NCI-H748 (cell line): ENCODE results near the gene RPRML.
"Not testable (repeated sequence)": the region's sequence is repeated elsewhere in the genome, so short reads cannot be mapped to it uniquely, and the experiment has no call there.

Experiments
- DNase-seq: peaks from one replicate; lab custom pipeline; 2025; ENCODE audit not compliant: unreplicated experiment; lab: John Stamatoyannopoulos, UW

The RPRML gene

DNA sequence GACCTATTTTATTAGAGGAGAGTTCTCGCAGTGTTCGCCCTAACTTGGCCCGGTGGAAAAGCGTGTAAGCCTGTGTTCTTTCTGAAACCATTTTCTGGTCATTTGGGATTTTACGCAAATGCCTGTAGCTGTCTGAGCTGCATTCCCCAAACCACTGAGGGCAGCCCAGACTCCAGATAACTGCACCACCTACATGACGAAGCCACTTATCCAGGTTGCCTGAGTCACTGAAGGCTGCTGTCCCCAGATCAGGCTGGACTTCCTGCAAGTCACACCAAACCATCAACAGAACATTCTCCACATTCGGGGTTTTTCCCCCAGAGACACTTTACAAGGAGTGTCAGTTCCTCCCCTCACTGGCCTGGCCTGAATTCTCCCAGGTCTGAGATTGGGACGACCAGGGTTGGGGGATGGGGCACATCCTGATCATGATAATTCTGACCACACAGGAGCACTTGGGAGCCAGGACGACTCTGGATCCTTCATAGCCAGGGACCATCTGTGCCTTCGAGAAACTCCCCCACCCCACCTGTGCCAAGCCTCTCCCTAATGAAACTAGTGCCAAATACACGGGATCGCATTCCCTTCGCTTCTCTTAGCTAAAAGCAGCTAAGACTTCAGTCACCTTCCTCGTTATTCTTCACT lies 2.3 kb downstream of the RPRML start:
- DNase-seq, result no peak

DNA sequence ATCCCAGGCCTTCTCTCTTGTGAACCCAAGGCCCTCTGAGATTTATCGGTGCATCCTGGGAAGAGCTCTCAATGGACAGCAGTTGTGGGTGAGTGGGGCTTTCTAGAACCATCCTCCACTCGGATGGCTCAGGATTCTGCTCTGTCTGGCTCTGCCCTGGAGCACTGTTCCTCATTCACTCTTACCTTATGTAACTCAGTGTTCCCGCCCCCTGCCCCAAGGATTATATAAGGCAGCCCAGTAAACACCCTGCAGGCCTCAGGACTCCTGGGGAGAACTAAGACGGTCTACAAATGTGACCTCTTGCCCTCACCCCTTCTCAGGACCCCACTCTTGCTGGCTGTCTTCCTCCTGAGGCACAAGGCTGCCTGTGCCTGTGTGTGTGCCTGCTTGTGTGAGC lies 3.8 kb downstream of the RPRML start:
- DNase-seq, result no peak

DNA sequence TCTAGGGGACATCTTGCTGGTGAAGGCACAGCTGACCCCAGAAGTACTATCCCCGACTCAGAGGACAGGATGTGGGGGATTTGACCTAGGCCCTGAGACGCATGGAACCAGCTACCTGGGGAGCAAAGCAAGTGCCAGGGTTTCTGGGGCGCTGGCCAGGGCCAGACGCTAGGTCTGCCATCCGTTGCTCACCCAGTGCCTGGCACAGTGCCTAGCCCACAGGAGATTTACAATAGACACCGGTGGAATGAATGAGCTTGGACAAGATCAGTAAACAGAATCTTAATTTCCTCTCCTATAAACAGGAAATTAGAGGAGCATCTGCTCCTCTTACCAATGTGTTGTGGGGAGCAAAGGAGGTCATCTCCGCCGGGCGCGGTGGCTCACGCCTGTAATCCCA lies 5.0 kb downstream of the RPRML start:
- peak; percentile 7 for DNase-seq

DNA sequence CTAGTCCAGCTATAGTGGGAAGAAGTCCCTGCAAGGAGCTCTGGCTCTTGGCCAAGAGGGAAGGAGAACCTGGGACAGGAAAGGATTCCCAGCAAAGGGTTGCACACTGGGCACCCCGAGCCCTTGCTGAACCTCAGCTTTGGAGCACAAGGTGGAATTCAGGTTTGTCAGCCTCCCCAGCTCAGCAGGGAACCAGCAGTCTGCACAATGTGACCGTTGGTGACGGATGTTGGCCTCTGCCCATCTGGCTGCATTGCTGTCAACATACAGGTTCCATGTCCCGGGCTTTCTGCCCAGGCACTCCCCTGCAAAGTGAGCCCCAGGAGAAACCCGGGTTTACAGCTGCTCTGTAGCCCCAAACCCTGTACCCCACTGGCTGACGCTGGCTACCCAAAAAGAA lies 6.7 kb downstream of the RPRML start:
- DNase-seq, result no peak

DNA sequence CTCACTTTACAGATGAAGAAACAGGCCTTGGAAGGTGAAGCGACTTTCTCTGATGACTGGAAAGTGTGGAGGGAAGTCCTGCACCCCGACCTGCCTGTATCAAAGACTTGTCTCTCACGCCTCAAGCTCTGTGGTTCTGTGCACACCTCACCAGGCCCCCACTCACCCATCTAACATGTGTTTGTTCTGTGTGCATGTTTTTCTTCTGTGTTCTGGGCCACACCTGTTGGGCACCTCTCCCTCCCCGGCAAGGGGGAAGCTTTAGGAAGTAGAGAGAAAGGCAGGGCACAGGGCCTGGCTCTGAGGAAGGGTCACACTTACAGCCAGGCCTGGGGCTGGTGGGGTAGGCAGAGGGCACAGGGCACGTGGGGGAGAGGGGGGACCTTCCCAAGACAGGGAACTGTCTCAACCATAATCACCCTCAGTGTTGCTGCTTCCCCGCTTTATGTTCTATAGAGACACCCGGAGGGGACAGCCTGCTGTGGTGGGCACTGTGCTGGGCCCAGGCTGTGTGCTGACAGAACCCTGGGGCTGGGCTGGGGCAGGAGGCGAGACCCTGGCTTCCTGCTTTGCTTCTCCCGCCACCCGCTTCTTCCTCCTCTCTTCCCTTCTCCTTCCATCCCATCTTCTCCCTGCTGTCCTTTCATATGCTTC lies 7.3 kb downstream of the RPRML start:
- no peak for DNase-seq

DNA sequence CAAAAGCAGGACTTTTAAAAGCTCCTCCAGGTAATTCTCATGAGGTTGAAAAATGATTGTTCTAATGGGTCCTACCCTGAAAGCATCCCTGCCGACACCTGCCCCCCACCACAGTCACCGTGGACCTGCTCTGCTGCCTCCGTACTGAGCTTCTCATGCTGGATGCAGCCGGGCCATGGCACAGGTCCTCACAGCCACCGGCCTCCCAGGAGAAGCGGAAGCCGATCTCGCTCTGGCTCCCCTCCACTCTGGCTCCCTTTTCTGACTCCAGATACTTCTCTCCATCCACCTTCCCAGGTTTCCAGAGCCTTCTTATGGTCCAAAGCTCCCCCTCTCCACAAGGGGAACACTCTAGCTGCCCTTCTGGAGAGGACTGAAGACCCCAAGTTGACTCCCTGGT lies 10.2 kb downstream of the RPRML start:
- DNase-seq, result no peak

DNA sequence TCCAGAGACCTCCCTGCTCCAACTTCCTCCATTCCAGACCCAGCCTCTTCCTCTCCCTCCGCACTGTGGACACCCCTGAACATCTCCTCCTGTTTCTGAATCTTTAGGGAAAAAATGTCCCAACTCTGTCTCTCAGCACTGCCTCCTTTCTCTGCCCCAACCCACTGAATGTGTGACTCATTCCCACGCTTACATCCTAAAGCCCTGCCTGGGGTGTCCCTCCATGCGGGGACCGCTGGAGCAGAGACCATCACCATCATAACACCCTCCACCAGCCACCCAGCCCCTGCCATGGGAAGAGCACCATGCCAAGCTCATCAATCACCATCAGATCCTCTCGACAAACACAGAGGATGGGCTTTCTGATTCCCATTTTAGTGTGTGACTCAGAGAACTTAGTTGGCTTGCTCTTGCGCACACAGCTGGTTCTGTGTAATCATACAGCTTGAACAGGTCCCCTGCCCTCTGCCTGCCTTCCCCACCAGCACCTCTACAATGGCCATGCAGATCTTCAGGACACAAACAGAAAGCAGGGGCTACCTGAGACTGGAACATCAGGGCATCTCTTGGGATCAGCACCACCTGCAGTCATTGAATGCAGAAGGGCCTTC lies 10.7 kb downstream of the RPRML start:
- no peak for DNase-seq

DNA sequence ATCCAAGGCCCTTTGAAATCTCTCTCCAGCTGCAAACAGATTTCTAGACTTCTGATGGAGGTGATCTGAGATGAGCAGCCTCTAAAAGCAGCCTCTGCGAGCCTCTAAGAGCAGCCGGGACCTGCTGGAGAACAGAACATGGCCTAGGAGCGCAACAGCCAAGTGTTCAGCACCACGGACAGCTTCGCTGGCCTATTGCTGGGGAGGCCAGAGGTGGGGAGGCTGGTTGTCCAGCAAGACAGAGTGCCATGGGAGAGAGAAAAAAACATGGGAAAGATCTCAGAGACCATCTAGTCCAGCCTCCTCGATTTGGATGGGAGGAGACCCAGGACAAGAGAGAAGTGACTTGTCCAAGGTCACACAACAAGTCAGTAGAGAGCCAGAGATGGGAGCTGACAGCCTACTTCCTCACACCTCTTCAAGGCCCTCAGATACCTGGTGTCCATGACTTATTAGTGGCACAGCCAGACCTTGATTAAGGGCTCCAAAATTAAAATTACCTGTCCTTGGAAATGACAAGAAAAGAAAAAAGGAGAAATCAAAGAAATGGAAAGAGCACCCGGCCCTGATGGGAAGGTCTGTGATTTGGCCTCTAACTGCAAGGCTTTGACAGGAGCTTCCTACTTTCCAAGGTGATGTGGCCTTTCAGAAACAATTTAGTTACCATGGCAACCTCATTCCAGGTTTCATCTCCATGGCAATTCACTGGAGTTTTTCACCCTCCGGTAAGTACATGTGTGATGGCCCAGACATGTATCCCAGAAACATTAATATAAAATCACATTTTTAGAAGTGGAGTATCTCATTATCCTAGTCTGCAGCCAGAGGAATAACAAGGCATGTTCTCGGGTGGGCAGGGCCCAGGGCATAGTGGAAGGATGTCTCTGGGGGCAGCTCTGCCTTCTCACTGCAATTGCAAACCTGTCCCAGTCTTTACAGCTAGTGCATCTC lies 14.5 kb downstream of the RPRML start:
- no peak for DNase-seq

DNA sequence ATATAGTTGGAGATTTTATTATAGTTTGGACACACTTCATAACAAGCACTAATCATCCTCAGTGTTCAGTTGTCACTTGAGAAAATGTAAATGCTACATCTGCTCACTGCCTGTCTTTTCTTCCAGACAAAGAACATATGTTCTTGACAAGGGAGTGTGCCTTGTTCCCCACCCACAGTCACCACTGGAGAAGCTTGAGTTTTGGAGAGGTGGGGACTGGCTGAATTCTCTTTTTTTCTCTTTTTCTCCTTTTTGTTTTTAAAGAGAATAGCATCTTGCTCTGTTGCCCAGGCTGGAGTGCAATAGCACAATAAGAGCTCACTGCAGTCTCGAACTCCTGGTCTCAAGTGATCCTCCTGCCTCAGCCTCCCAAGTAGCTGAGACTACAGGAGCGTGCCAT lies 15.5 kb downstream of the RPRML start:
- DNase-seq, result no peak

DNA sequence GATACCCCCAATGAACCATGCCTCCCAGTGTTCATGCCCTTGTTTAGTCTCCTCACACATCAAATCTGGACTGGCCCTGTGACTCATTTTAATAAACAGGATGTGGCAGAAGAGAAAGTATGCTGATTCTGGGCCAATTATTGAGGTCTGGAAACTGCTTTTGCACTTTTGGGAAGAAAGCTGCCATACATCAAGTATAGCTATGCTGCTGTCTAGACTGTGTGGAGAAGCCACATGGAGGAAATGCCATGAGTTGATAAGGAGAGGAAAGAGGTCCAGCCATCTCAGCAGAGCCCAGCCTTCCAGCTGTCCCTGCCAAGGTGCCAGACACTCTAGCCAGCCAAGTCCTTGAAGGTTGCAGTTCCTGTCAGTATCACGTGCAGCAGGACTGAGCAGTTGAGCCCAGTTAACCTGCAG lies 16.7 kb downstream of the RPRML start:
- DNase-seq, result no peak

DNA sequence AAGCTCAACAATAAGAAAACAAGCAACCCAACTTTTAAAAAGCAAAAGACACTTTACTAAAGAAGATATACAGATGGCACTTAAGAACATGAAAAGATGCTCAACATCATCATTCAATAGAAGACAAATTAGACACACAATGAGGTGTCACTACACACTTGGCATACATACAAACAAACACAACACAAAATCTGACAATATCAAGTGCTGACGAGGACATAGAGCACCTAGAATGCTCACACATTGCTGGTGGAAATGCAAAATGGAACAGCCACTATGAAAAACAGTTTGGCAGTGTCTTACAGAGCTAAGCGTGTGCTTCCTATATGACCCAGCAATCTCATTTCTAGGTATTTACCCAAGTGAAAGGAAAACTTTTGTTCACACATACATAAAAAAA lies 18.9 kb downstream of the RPRML start:
- no peak for DNase-seq

DNA sequence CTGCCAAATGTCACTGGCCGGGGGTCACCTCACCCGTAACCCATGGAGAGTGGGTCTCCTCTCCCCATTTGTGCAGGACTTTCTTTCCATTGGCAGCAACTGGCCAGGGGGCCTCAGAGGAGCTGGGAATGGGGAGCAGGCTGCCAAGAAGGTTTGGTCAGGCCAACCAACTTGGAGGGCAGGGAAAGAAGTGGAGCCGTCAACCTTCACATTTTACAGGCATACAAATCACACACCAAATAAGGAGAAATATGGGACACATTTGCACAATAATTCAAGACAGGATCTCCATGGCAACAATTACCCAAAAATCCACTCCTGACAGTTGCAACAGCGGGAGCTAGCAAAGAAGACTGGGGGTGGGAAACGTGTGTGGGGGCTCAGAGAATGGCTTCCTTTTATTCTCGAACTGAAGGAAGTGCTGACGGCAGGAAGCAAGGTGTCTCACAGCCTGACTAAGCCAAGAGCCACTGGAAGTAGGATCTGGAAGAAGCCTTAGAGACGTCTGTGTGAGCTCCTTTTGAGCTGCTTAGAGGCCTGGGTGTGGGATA lies 20.9 kb downstream of the RPRML start:
- DNase-seq, result no peak

DNA sequence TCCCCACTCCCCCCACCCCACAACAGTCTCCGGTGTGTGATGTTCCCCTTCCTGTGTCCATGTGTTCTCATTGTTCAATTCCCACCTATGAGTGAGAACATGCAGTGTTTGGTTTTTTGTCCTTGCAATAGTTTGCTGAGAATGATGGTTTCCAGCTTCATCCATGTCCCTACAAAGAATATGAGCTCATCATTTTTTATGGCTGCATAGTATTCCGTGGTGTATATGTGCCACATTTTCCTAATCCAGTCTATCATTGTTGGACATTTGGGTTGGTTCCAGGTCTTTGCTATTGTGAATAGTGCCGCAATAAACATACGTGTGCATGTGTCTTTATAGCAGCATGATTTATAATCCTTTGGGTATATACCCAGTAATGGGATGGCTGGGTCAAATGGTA lies 25.9 kb downstream of the RPRML start:
- not testable (repeated sequence) for DNase-seq

DNA sequence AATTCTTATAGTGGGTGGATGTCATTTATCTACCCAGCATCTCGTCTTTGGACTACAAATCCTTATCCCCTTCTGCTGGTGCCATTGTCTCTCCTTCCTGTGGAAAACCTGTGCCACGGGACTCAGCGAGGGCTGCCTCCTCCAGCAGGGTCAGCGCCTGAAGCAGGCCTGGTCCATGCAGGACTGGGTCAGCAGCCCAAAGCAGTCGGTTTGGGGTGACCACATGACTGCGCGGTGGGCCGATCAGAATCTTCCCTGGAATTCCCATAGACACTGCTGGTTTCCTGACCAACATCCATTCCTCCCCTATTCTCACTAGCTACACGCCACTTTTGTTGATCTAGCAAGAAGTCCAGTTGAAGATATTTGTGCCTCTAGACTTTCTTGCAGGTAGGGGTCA lies 26.9 kb downstream of the RPRML start:
- no peak for DNase-seq

DNA sequence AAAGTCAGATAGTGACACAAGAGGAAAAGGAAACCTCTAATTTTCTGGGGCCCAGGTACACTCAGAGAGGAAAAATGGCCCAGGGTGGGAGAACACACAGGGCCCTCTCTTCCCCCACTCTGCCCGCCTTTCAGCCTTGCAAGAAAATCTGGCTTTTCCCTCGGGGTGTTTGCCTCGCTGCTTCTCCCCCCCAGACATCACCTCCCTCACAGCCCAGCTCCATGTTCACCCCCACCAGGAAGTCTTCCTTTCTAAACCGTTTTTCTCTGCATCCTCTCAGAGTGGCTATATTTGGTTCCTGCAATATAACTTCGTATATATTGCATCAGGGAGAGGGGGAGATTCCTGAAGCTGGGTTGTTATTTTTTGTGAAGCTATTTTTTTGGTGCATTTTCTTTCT lies 27.3 kb downstream of the RPRML start:
- DNase-seq, result no peak

DNA sequence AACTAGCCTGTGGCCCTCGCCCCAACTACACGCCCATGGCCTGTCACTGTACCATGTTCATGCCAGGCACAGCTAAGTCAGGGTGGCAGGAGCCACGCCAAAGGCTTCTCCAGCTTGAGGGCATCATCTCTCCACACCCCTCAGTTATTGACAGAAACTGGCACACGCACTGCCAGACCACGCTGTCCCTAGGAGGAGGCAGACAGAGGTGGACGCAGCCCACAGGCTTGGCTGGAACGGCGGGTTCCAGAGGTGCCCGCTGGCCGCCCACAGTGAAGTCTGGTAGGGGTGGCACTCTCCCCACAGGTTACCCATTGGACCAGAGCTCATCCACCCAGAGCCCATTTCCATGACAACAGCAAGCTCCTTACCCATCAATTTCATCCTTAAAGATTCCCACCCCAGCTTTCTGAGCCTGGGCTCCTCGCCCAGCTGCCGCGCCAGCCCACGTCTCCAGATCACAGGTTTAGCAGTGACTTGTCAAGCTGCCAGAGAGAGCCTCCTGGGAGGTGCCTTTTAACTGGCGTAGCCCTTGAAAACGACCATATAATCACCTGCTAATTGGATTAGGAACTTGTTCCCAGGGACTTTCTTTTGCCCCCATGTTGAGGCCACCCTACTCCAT lies 27.9 kb downstream of the RPRML start:
- peak; percentile 16 for DNase-seq

DNA sequence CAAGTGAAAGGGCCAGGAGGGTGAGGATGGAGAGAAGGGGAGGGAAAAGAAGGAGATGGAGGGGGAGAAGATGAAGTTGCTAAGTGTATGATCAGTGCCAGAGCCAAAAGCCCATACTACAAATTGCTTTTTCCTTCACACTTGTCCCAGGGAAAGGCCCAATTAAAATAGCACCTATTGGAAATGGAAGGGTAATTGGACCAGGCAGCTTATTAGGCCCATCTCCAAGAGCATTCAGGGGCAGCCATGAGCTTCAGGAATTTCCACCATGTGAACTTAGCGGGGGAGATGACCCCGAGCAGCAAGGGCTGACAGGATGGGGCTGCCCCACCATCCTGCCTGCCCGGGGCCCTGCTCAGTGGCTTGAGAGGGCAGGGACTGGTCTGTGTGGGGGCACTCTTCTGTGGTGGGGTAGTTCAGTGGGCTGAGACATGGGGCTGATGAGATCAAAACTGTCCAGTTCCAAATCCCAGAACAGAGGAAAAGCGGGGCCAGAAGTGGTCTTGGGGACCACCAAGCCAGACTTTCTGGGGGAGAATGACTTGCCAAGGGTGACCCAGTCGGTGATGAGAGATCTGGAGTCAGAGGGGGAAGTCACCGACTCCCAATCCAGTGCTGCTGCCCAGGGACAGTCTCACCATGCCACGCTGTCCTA lies 28.6 kb downstream of the RPRML start:
- no peak for DNase-seq

DNA sequence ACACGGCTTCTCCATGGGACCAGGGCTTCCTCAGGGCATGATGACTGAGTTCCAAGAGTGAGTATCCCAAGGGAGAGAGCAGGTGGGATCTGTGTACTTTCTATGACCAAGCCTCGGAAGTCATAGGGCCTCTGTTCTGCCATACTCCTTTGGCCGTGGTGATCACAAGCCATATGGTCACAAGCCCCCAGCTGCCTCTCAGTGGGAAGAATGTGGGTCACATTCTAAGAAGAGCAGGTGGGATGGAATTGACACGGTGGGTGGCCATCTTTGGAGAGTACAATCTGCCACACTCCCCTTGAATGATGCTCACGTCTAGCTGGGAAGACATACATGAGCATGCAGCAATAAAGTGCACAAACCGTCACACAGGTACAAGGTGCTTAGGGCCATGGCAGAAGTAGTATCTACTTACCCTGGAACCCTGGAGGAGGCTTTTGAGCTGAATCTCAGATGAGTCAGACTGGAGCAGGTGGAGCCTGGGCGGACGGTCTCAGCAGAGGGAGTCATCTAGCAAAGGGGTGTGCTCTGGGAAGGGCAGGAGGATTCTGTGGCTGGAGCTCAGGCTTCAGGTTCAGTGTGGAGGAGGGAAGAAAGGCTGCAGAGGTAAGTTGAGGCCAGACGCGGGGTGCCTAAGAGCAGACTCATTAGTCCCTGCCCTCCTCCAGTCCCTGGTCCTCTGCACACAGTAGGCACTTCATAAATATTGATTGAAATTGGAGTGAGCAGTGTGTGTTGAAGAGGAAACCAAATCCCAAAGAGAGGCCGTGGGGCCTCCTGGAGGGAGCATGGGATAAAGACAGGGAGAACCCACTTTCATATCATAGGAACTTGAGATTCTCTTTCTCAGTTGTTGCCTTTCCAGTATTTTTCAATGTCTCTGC lies 29.5 kb downstream of the RPRML start:
- no peak for DNase-seq

DNA sequence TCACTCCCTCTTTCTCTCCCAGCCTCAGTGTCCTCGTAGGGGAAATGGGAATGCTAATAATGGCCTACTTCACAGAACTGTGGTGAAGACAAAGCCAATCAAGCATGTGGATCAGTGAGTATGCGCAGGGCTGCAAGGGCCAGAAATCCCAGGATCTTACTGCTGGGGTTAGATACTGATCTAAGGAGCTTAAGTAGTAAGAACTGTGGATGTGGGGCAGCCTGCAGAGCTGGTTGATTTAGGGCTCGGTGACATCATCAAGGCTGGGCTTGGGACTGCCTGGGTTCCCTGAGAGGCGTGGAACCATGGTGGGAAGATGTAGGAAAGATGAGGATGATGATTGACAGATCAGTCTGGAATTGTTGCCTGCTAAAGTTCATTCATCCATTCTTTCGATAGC lies 30.5 kb downstream of the RPRML start:
- no peak for DNase-seq
